GM13976 (cell line): ENCODE measurements around the gene TMEM138.

Source experiments
- DNase-seq: peaks from one replicate; pipeline ENCODE4 v3.0.0; 2012; ENCODE audit warnings: low spot score
- in situ Hi-C: fragments of 300-500 bp; cut with MboI; formaldehyde crosslinking; loops from one replicate; pipeline ENCODE4 v1.12.0; 2022; ENCODE audit warnings: low sequenced_read_pairs, mixed read lengths, inconsistent platforms; ENCODE audit not compliant: unreplicated experiment
- TF ChIP-seq, protein P1 (sequence below): IDR thresholded peaks from 2 replicates; pipeline ENCODE4 v1.5.1; 2012; ENCODE audit warnings: borderline replicate concordance, mild to moderate bottlenecking; ENCODE audit not compliant: insufficient read depth; ENCODE audit errors: extremely low read depth, missing control alignments, control extremely low read depth

Gene TMEM138

DNA sequence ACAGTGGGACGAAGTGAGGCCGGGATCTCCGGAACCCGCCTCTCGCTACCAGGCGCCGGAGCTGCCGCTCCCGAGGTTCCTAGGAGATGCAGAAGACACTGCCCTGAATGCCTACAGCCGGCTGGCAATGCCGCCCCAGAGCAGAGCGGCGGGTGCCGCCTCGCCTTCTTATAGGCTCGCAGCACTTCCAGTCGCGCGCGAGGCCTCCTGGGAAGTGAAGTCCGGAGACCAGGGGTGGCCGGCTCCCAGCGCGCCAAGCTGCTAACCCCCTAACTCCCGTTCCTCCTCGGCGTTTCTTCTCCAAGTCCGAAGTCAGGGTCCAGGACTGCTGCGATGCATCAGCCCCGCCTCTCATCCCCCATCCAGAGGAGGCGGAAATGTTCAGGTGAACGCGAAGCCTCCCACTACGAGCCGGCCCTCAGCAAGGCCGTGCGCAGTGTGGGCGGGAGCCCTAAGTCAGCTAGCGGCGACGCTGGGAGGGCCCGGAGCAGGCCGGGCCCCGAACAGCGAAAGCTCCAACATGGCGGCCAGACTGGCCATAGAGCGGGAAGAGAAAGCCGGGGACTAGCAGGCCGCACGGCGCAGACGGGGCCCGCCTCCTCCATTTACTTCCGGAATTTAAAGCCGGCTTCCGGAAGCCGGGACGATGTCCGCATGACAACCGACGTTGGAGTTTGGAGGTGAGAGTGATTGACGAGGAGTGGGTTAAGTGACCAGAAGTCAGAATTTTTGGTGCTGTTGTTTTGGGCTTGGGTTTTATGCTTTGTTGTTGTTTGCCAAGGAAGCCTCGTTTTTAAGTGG, at the start of gene TMEM138, which contains the start of gene CYB561A3:
Gene TMEM138 (plus strand): TSS at position 634 of the 801 bp plus-strand sequence. CDS start 2,017 bp downstream, outside the sequence.
Gene CYB561A3 (minus strand): TSS at position 142 of the 801 bp plus-strand sequence. CDS start 5,169 bp downstream, outside the sequence.
- peak; percentile 94 for DNase-seq
- TF ChIP-seq, protein P1, sequence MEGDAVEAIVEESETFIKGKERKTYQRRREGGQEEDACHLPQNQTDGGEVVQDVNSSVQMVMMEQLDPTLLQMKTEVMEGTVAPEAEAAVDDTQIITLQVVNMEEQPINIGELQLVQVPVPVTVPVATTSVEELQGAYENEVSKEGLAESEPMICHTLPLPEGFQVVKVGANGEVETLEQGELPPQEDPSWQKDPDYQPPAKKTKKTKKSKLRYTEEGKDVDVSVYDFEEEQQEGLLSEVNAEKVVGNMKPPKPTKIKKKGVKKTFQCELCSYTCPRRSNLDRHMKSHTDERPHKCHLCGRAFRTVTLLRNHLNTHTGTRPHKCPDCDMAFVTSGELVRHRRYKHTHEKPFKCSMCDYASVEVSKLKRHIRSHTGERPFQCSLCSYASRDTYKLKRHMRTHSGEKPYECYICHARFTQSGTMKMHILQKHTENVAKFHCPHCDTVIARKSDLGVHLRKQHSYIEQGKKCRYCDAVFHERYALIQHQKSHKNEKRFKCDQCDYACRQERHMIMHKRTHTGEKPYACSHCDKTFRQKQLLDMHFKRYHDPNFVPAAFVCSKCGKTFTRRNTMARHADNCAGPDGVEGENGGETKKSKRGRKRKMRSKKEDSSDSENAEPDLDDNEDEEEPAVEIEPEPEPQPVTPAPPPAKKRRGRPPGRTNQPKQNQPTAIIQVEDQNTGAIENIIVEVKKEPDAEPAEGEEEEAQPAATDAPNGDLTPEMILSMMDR: no peak
- in situ Hi-C loops: no loop called here

DNA sequence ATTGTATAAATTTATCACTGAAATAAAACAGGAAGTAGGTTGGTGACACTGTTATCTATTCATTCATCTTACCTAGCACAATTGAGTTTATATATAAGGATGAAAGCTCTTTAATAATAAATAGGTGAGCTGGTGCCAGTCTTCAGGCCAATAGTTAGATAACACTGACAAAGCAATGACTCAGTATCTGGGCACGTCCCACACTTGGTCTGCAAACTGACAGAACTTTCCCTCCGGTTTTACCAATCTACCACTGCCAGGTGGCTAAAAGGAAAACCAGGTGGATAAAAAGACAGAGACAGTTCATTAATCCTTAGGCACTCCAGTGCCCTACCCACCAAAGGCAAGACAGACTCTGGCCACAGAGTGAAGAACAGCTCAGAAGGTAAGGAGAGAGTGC, 46.9 kb upstream of the TMEM138 start:
- no peak for DNase-seq
- in situ Hi-C loops: no loop called here
- TF ChIP-seq, protein P1: no peak

DNA sequence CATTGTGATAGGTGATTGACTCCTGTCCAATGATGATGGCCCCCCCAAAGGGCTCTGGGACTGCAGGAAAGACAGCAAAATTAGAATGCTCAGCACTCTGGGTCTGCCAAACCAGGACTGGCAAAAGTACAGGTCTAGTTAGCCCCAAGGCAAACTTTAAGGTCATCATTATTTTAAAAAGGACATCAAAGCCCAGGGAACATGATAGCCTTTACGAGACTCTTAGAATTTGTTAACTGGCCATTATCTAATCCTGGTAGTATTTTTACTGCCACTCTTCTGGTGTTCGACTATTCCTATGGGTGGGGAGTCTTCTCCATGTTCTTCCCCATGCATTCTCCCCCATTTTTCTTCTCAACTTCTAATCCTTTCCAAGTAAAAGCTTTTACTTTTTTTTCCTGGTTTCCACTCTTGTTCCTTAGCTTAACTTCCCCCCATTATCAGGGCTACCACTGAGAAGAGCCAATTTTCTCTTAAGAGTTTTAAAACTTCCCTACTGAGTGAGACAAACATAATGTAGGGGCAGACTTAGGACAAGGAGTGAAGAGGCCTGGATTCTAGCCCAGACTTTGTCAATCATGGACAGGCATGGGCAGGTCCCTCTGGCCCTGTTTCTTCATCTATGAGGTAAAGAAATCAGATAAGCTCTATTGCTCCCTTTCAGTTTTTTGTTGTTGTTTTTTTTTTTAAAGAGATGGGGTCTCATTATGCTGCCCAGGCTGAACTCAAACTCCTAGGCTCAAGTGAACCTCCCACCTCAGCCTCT, 36.3 kb upstream of the TMEM138 start:
- TF ChIP-seq, protein P1: no peak
- in situ Hi-C loops: no loop called here
- DNase-seq: no peak

DNA sequence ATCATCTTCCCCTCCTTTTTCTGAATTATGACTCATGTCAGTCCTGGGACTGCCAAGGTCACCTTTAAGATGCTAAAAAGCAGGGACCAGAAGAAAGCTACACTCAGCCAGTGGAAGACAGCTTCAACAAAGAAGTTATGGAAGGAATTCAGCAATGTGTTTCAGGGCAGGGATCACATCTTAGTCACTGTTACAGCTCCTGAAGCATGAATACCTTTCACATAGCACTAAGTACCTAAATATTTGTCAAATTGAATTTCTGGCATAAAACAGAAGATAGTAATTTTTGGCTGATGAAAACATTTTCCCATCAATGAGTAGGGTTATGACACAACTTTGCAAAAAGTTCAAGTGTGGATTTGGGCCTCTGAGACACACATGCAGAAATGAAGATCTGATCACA, 34.5 kb upstream of the TMEM138 start:
- in situ Hi-C loops: no loop called here
- TF ChIP-seq, protein P1: no peak
- no peak for DNase-seq

DNA sequence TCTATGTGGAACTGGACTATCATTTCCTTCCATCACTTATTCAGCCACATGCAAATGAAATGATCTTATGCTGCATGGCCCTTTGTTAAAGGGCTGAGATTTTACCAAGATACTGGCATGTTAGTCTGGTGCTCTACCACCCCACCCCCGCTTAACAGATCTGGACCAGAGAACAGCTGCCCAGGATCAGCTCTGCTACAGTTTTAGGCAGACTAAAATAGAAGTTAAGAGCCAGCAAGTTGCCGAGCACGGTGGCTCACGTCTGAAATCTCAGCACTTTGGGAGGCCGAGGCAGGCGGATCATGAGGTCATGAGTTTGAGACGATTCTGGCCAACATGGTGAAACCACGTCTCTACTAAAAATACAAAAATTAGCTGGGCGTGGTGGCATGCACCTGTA, 33.8 kb upstream of the TMEM138 start:
- in situ Hi-C loops: no loop called here
- TF ChIP-seq, protein P1: no peak
- DNase-seq: no peak

DNA sequence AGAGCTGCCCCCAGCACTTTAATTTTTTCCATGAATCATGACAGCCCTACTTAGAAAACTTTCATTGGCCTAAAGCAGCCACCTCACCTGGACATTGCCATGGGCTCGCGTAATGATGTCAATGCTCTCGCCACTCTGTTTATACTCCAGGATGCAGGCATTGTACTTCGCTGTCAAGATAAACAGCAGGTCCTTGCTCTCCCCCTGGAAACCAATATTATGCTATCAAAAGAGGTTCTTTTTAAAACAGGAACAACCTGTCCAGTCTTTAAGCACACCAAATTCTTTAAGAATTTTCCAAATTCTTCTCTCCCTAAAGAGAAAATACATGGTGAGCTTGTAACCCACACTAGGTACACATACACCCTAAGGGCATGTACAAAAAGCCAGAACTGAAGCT, 32.3 kb upstream of the TMEM138 start:
- TF ChIP-seq, protein P1: no peak
- in situ Hi-C loops: no loop called here
- no peak for DNase-seq
